Measurements from ENCODE around the gene TNS1.

The TNS1 gene

GRCh38 chr2:217954469-217954868 is 48.3 kb downstream of the TNS1 start:
- no peak for DNase-seq (ENCODE audit: low read depth in 1 of 2, low spot score in 1 of 2)
- Histone ChIP-seq H3K27me3 (ENCODE audit: insufficient read depth, poor library complexity, severe bottlenecking) (no peaks in the 10 kb centered on the region), H3K27ac (replicated peaks) (no peak overlapping the region), H3K4me3 (replicated peaks; ENCODE audit: insufficient read depth, low read length) (no peak overlapping the region)
- TF ChIP-seq GABPA (IDR thresholded peaks at IDR 0.05; ENCODE audit: low read depth) (no peak), POLR2AphosphoS5 (IDR thresholded peaks at IDR 0.05; ENCODE audit: low read depth) (no peak), CTCF (IDR thresholded peaks at IDR 0.05; ENCODE audit: insufficient read depth, low read length) (no peak), REST (IDR thresholded peaks at IDR 0.05; ENCODE audit: insufficient replicate concordance, low read depth) (no peak), SPI1 (IDR thresholded peaks at IDR 0.05; ENCODE audit: borderline replicate concordance, low read depth) (no peak)

- DNase-seq (ENCODE audit: low read depth in 1 of 2, low spot score in 1 of 2): no peak
Observed at GRCh38 chr2:217954051-217954450, 48.7 kb downstream of the TNS1 start.

GRCh38 chr2:217953531-217953932 is 49.3 kb downstream of the TNS1 start:
- H3K27ac ChIP-seq (replicated peaks): no peak overlapping the region
- no peak for DNase-seq (ENCODE audit: low read depth in 1 of 2, low spot score in 1 of 2)
- TF ChIP-seq GABPA (IDR thresholded peaks at IDR 0.05; ENCODE audit: low read depth): no peak
- no peak for TF ChIP-seq SPI1 (IDR thresholded peaks at IDR 0.05; ENCODE audit: borderline replicate concordance, low read depth)
- TF ChIP-seq CTCF (IDR thresholded peaks at IDR 0.05; ENCODE audit: insufficient read depth, low read length): no peak
- TF ChIP-seq REST (IDR thresholded peaks at IDR 0.05; ENCODE audit: insufficient replicate concordance, low read depth): no peak
- TF ChIP-seq POLR2AphosphoS5 (IDR thresholded peaks at IDR 0.05; ENCODE audit: low read depth): no peak
- H3K4me3 ChIP-seq (replicated peaks; ENCODE audit: insufficient read depth, low read length): no peak overlapping the region
- no peaks in the 10 kb centered on the region for H3K27me3 ChIP-seq (ENCODE audit: insufficient read depth, poor library complexity, severe bottlenecking)

More at GRCh38 chr2:217954051-217954450, 48.7 kb downstream of the TNS1 start:
- TF ChIP-seq REST (IDR thresholded peaks at IDR 0.05; ENCODE audit: insufficient replicate concordance, low read depth) (no peak), GABPA (IDR thresholded peaks at IDR 0.05; ENCODE audit: low read depth) (no peak), POLR2AphosphoS5 (IDR thresholded peaks at IDR 0.05; ENCODE audit: low read depth) (no peak), CTCF (IDR thresholded peaks at IDR 0.05; ENCODE audit: insufficient read depth, low read length) (no peak), SPI1 (IDR thresholded peaks at IDR 0.05; ENCODE audit: borderline replicate concordance, low read depth) (no peak)
- H3K27ac ChIP-seq (replicated peaks): no peak overlapping the region
- no peaks in the 10 kb centered on the region for H3K27me3 ChIP-seq (ENCODE audit: insufficient read depth, poor library complexity, severe bottlenecking)
- H3K4me3 ChIP-seq (replicated peaks; ENCODE audit: insufficient read depth, low read length): no peak overlapping the region
